GM10248 (cell line): ENCODE measurements around the gene MEIOB.

Experiments
- CTCF ChIA-PET: fragments of 300-600 bp; sonication (Branson Sonifier 250); formaldehyde crosslinking; extraction: SDS; loops from one replicate; lab custom pipeline; 2021; ENCODE audit warnings: antibody characterized with exemption; lab: Yijun Ruan, JAX
- POLR2A ChIA-PET: fragments of 350-650 bp; sonication (Branson Sonifier 250); formaldehyde crosslinking; extraction: SDS; loops from one replicate; lab custom pipeline; 2020; ENCODE audit warnings: antibody characterized with exemption; lab: Yijun Ruan, JAX
- DNase-seq: peaks from one replicate; pipeline ENCODE4 v3.0.0; 2012; ENCODE audit errors: extremely low spot score
- CTCF ChIP-seq: IDR thresholded peaks from 2 replicates; pipeline ENCODE4 v1.5.1; 2012; ENCODE audit warnings: mild to moderate bottlenecking, low read depth; ENCODE audit errors: extremely low read depth, missing control alignments, control extremely low read depth

Gene MEIOB

GRCh38 chr16:1817716-1818115 is 54.2 kb downstream of the MEIOB start:
- ChIA-PET CTCF (no interaction called here), POLR2A (no interaction called here)
- no peak for TF ChIP-seq CTCF
- no peak for DNase-seq

- CTCF ChIA-PET, result no interaction called here
- DNase-seq, result no peak
- POLR2A ChIA-PET, result interaction anchor here (0.6 kb wide), 1 partner anchor 32 kb away, joined by 3 read pairs; no protein-coding TSS in a partner anchor
- no peak for TF ChIP-seq CTCF
Observed at GRCh38 chr16:1817276-1817589, 54.7 kb downstream of the MEIOB start.

GRCh38 chr16:1816396-1817275 is 55.3 kb downstream of the MEIOB start:
- ChIA-PET POLR2A (interaction anchor here (0.6 kb wide), 1 partner anchor 33 kb away, joined by 3 read pairs; no protein-coding TSS in a partner anchor), CTCF (no interaction called here)
- DNase-seq, result no peak
- TF ChIP-seq CTCF, result no peak

- no peak for DNase-seq
- no peak for TF ChIP-seq CTCF
- CTCF ChIA-PET, result no interaction called here
- POLR2A ChIA-PET, result no interaction called here
Observed at GRCh38 chr16:1815461-1815860, 56.5 kb downstream of the MEIOB start.

GRCh38 chr16:1812732-1813163 is 59.2 kb downstream of the MEIOB start:
- peak; percentile 42 for TF ChIP-seq CTCF
- POLR2A ChIA-PET, result no interaction called here
- DNase-seq, result no peak
- CTCF ChIA-PET, result no interaction called here

GRCh38 chr16:1810536-1810935 is 61.4 kb downstream of the MEIOB start:
- POLR2A ChIA-PET, result no interaction called here
- DNase-seq, result no peak
- CTCF ChIA-PET, result interaction anchor here (0.7 to 1.2 kb wide), 3 partner anchors 10 to 28 kb away, joined by 3 to 5 read pairs (median 4); partner anchors contain the start of genes NUBP2 and SPSB3

More at GRCh38 chr16:1810536-1810935, 61.4 kb downstream of the MEIOB start:
- no peak for TF ChIP-seq CTCF
